Keratinocyte (primary cell): ENCODE measurements around the gene MIS18BP1.

Source experiments
- CTCF ChIP-seq, 3 experiments: IDR thresholded peaks in 1 of 3; conservative IDR thresholded peaks in 1 of 3; optimal IDR thresholded peaks in 1 of 3; 2 replicates in 2 of 3; 3 replicates in 1 of 3; pipeline versions ENCODE3 to v1.5.1; 2011; ENCODE audit warnings: low read length in 3 of 3, mild to moderate bottlenecking in 3 of 3, moderate library complexity in 2 of 3, control low read depth in 1 of 3, inconsistent platforms in 1 of 3; ENCODE audit not compliant: insufficient read depth in 2 of 3; ENCODE audit errors: extremely low read depth in 1 of 3
- EZH2 ChIP-seq: IDR thresholded peaks from one replicate; pipeline ENCODE4 v1.6.1; 2012; ENCODE audit warnings: inconsistent platforms, mild to moderate bottlenecking, low read length, moderate library complexity

- TF ChIP-seq CTCF (optimal IDR thresholded peaks at IDR 0.05 in 1 of 3, IDR thresholded peaks at IDR 0.05 in 1 of 3, conservative IDR thresholded peaks at IDR 0.05 in 1 of 3; ENCODE audit: extremely low read depth in 1 of 3, insufficient read depth in 2 of 3, low read length in 3 of 3): peak; percentile 60 to 71 (median 65)
- no peak for TF ChIP-seq EZH2
These were observed at the start of gene MIS18BP1 for GRCh38 chr14:45253070-45253753.
